HEK293 (cell line): ENCODE data around the gene RHOF.
A peak's percentile ranks its signal among the peaks of the same experiment; 100 is the strongest.

Source experiments
- CTCF ChIA-PET: fragments of 350-600 bp; formaldehyde crosslinking; extraction: SDS; loops from one replicate; lab custom pipeline; 2021; ENCODE audit warnings: antibody characterized with exemption; lab: Yijun Ruan, JAX
- POLR2A ChIA-PET: fragments of 300-600 bp; formaldehyde crosslinking; extraction: SDS; loops from one replicate; lab custom pipeline; 2020; ENCODE audit warnings: antibody characterized with exemption, inconsistent platforms; lab: Yijun Ruan, JAX
- H3K27ac ChIP-seq: fragments of 200-500 bp; sonication (Bioruptor generic); 2 replicates; pipeline ENCODE4 v1.5.1; 2014; ENCODE audit warnings: low read depth, low read length, control low read depth, inconsistent platforms; ENCODE audit errors: extremely low read depth
- H3K36me3 ChIP-seq, 2 experiments: fragments of 200-500 bp in 1 of 2; sonication (Bioruptor generic) in 1 of 2; 1 replicate in 1 of 2; 2 replicates in 1 of 2; pipeline ENCODE4 v1.5.1; 2014 to 2017; ENCODE audit warnings: inconsistent platforms in 2 of 2, low read length in 2 of 2; ENCODE audit not compliant: control insufficient read depth in 2 of 2, insufficient read depth in 1 of 2
- H3K4me1 ChIP-seq: fragments of 200-500 bp; sonication (Bioruptor generic); 2 replicates; pipeline ENCODE4 v1.5.1; 2014; ENCODE audit warnings: mild to moderate bottlenecking, low read length, inconsistent platforms; ENCODE audit not compliant: control insufficient read depth, insufficient read depth
- H3K4me3 ChIP-seq: 2 replicates; pipeline ENCODE4 v1.5.1; 2011; ENCODE audit warnings: low read depth, mild to moderate bottlenecking, control low read depth, low read length, moderate library complexity
- H3K9me3 ChIP-seq: fragments of 200-500 bp; sonication (Bioruptor generic); 2 replicates; pipeline ENCODE4 v1.5.1; 2014; ENCODE audit warnings: low read depth, low read length, inconsistent platforms; ENCODE audit not compliant: control insufficient read depth, insufficient read depth
- FEZF1 ChIP-seq: fragments of 450-650 bp; formaldehyde crosslinking; IDR thresholded peaks from 2 replicates; pipeline ENCODE4 v1.5.1; 2016; ENCODE audit warnings: missing biosample characterization, missing genetic modification characterization
- GLIS1 ChIP-seq: fragments of 450-650 bp; formaldehyde crosslinking; IDR thresholded peaks from 2 replicates; pipeline ENCODE4 v1.5.1; 2016; ENCODE audit warnings: missing biosample characterization, missing genetic modification characterization
- GLIS2 ChIP-seq: fragments of 450-650 bp; formaldehyde crosslinking; IDR thresholded peaks from 2 replicates; pipeline ENCODE4 v1.5.1; 2016; ENCODE audit warnings: missing biosample characterization, missing genetic modification characterization
- KLF1 ChIP-seq: fragments of 450-650 bp; formaldehyde crosslinking; IDR thresholded peaks from 2 replicates; pipeline ENCODE4 v1.5.1; 2016; ENCODE audit warnings: missing biosample characterization, missing genetic modification characterization
- PATZ1 ChIP-seq: fragments of 450-650 bp; formaldehyde crosslinking; IDR thresholded peaks from 2 replicates; pipeline ENCODE4 v1.5.1; 2016; ENCODE audit warnings: missing biosample characterization, missing genetic modification characterization
- SCRT2 ChIP-seq: fragments of 450-650 bp; formaldehyde crosslinking; IDR thresholded peaks from 2 replicates; pipeline ENCODE4 v1.5.1; 2016; ENCODE audit warnings: missing biosample characterization, missing genetic modification characterization
- ZBTB10 ChIP-seq: fragments of 450-650 bp; formaldehyde crosslinking; IDR thresholded peaks from 2 replicates; pipeline ENCODE4 v1.5.1; 2016; ENCODE audit warnings: missing biosample characterization, missing genetic modification characterization
- ZBTB7A ChIP-seq: fragments of 450-650 bp; formaldehyde crosslinking; IDR thresholded peaks from 2 replicates; pipeline ENCODE4 v1.5.1; 2016; ENCODE audit warnings: low read depth, missing biosample characterization, missing genetic modification characterization
- ZBTB8A ChIP-seq: fragments of 450-650 bp; formaldehyde crosslinking; IDR thresholded peaks from 2 replicates; pipeline ENCODE4 v1.5.1; 2016; ENCODE audit warnings: missing biosample characterization, missing genetic modification characterization
- ZNF121 ChIP-seq: fragments of 450-650 bp; formaldehyde crosslinking; IDR thresholded peaks from 2 replicates; pipeline ENCODE4 v1.5.1; 2016; ENCODE audit warnings: missing biosample characterization, missing genetic modification characterization
- ZNF133 ChIP-seq: fragments of 450-650 bp; formaldehyde crosslinking; IDR thresholded peaks from 2 replicates; pipeline ENCODE4 v1.5.1; 2016; ENCODE audit warnings: missing biosample characterization, missing genetic modification characterization
- ZNF280C ChIP-seq: fragments of 450-650 bp; formaldehyde crosslinking; IDR thresholded peaks from 2 replicates; pipeline ENCODE4 v1.5.1; 2016; ENCODE audit warnings: missing biosample characterization, missing genetic modification characterization
- ZNF398 ChIP-seq: fragments of 450-650 bp; formaldehyde crosslinking; IDR thresholded peaks from 2 replicates; pipeline ENCODE4 v1.5.1; 2017; ENCODE audit warnings: missing biosample characterization, missing genetic modification characterization
- ZNF521 ChIP-seq: fragments of 450-650 bp; formaldehyde crosslinking; IDR thresholded peaks from 2 replicates; pipeline ENCODE4 v1.5.1; 2017; ENCODE audit warnings: missing biosample characterization, mild to moderate bottlenecking, missing genetic modification characterization
- ZNF580 ChIP-seq: fragments of 450-650 bp; formaldehyde crosslinking; IDR thresholded peaks from 2 replicates; pipeline ENCODE4 v1.5.1; 2016; ENCODE audit warnings: missing biosample characterization, missing genetic modification characterization
- ZNF596 ChIP-seq: fragments of 450-650 bp; IDR thresholded peaks from 2 replicates; pipeline ENCODE4 v1.5.0; 2018; ENCODE audit warnings: missing biosample characterization, mild to moderate bottlenecking, missing genetic modification characterization, moderate library complexity
- ZNF645 ChIP-seq: fragments of 450-650 bp; formaldehyde crosslinking; IDR thresholded peaks from 2 replicates; pipeline ENCODE4; 2016; ENCODE audit warnings: missing biosample characterization, missing genetic modification characterization
- ZNF660 ChIP-seq: fragments of 450-650 bp; IDR thresholded peaks from 2 replicates; pipeline ENCODE4 v1.5.1; 2018; ENCODE audit warnings: missing biosample characterization, mild to moderate bottlenecking, missing genetic modification characterization
- ZSCAN4 ChIP-seq: fragments of 450-650 bp; formaldehyde crosslinking; IDR thresholded peaks from 2 replicates; pipeline ENCODE4 v1.5.1; 2017; ENCODE audit warnings: missing biosample characterization, missing genetic modification characterization

Gene RHOF

GRCh38 chr12:121774968-121775474, 18.5 kb downstream of the RHOF start:
- no peaks in the 10 kb centered on the region for H3K4me1 ChIP-seq
- no peaks in the 10 kb centered on the region for H3K9me3 ChIP-seq
- POLR2A ChIA-PET: no interaction called here
- CTCF ChIA-PET: interaction anchor here (0.6 to 15.2 kb wide), 10 partner anchors 9 to 222 kb away, joined by 3 to 238 read pairs (median 4); partner anchors contain the start of gene RHOF
- TF ChIP-seq ZNF580 (no peak), GLIS1 (tag by site-specific recombination) (peak; percentile 42; the same call in 1 of the 2 replicates), KLF1 (tag by site-specific recombination) (peak; percentile 27; the same call in 1 of the 2 replicates)
- peaks cover 0 to 3% of the 10 kb centered on the region in 2 experiments; a peak in 1 of 3 replicates for H3K36me3 ChIP-seq
- no peak overlapping the region for H3K4me3 ChIP-seq
- H3K27ac ChIP-seq: no peak overlapping the region

- ChIA-PET POLR2A (interaction anchor here (0.6 to 0.9 kb wide), 2 partner anchors 25 to 65 kb away, joined by 3 to 4 read pairs; no protein-coding TSS in a partner anchor), CTCF (interaction anchor here (0.6 to 15.2 kb wide), 39 partner anchors 9 to 495 kb away, joined by 3 to 238 read pairs (median 4); partner anchors contain the start of genes MORN3, RHOF and TMEM120B)
- Histone ChIP-seq H3K4me3 (no peak overlapping the region), H3K9me3 (no peaks in the 10 kb centered on the region), H3K36me3 (no peaks in the 10 kb centered on the region), H3K27ac (no peak overlapping the region), H3K4me1 (no peaks in the 10 kb centered on the region)
- TF ChIP-seq ZNF133 (tag by site-specific recombination) (no peak), GLIS1 (tag by site-specific recombination) (peak; percentile 55), ZNF596 (no peak), ZBTB10 (tag by site-specific recombination) (peak; percentile 62; the same call in 1 of the 2 replicates), ZBTB7A (no peak), ZBTB8A (tag by site-specific recombination) (peak; percentile 69), PATZ1 (peak; percentile 41; the same call in 1 of the 2 replicates), FEZF1 (no peak), ZNF280C (tag by site-specific recombination) (no peak), ZNF645 (tag by site-specific recombination) (no peak), SCRT2 (tag by site-specific recombination) (no peak), ZNF121 (tag by site-specific recombination) (no peak), ZNF660 (tag by site-specific recombination) (no peak), ZNF521 (no peak), ZNF398 (tag by site-specific recombination) (no peak), ZSCAN4 (tag by site-specific recombination) (no peak), GLIS2 (tag by site-specific recombination) (0 out of 2 replicates have a peak, but pooled peaks have one; percentile 18)
Measured at GRCh38 chr12:121773011-121773777, 20.3 kb downstream of the RHOF start.
